ENCODE measurements around the gene RAB1A. TPM values are rescaled to one million over a fixed set of nuclear protein-coding genes. Genes with fewer than 3 reads are reported as not detected.

Gene RAB1A
- total RNA-seq, 1 donor from 2014 or later, result 69.3 TPM

DNA sequence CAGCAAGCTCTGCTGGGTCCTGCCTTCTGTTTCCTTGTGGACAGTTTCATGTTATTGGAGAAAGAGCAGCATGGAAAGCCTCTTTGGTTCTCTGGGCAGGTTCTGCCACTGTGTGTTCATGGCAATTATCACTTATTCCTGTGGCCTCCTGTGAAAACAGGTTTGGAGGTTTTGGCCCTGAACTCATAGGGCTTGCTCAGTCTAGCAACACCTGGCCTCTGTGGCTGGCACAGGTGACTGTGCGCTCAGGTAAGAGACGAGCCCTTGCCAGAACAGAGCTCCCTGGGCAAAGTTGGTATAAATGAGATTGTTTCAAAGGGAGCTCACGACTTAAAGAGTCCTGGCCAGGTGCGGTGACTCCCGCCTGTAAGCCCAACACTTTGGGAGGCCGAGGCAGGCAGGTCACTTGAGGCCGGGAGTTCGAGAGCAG lies 68.0 kb downstream of the RAB1A start:
- DNase-seq (ENCODE audit: low read depth in 2 of 2), result no peak

DNA sequence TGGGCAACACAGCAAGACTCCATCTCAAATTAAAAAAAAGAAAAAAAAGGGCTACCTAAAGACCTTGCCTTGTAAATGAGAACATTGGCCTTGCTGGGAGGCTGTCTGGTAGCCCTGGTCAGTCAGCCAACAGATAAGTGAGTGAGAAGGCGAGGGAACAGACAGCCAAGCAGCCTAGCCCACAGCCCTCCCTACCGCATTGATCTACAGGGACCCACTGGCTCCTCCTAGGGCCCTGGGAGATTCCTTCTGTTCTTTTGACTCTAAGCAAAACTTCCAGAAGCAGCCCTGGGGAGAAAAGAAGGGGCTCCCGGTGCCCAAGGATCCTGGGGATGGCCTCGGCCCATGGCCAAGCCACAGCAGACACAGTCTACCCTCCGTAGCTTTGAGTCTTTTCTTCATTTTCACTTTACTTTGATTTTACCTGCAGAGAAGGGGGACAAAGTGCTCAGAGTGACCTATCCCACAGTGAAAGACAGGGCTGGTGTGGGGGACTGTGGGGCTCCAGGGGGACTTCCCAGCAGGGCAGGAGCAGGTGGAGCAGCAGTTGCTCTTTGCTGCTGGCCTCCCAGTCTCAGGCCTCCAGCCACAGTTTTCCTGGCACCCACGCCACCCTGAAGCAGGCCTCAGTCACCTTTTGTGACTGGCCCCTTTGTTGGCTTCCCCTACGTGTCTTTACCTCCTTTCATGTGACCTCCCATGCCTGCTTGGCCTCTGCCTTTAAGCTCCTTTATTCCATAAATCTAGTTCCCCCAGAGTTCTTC lies 68.6 kb downstream of the RAB1A start:
- DNase-seq (ENCODE audit: low read depth in 2 of 2), result no peak

- DNase-seq (ENCODE audit: low read depth in 2 of 2), result peak; percentile 63 to 92
These were observed 70.8 kb downstream of the RAB1A start for GRCh38 chr2:65059071-65059470.

GRCh38 chr2:65057391-65058052 lies 72.4 kb downstream of the RAB1A start:
- peak; percentile 74 to 94 for DNase-seq (ENCODE audit: low read depth in 2 of 2)

GRCh38 chr2:65057054-65057375 lies 72.9 kb downstream of the RAB1A start:
- peak in 1 of 2 donors; percentile 38 for DNase-seq (ENCODE audit: low read depth in 2 of 2)

DNA sequence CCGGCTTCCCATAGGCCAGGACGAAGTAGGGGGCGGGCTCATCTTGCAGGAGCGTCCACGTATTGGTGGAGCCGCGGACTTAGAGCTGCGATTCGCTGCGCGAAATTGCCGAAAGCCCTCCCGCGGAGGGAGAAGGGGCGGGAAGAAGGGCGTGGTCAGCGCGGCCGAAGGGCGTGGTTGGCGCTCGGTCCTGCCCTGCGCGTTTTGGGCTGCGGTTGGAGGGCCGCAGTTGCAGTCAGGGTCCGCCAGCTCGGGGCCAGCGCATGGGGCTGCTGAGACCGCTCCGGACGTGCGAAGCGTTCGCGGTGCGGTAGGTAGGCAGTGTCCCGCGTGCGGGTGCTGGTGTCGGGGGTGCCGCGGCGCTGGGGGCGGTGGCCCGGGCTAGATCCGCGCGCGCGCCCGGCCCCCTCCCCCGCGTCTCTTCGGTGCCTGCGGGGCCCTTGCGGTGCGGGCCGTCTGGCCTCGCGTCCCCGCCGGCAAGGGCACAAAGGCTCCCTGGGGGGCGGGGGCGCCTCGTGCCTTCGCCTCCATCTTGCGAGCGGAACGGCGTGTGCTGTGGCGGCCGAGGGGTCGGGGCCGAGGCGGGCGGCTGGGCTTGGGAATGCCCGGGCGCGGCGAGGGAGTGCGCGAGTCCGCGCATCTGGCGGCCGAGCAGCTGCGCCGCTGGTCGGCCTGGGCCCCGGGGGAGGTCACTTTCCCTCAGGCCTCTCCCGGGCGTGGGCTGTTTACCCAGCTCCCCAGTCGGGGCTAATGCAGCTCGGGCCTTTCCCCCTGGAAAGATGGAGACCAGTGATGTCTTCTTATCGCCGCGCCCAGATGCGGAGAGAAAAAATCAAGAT lies 73.5 kb downstream of the RAB1A start, which contains the start of gene CEP68:
CEP68 (plus strand) TSS at position 202 of the 839 bp plus-strand sequence. CDS start 13,029 bp downstream, outside the sequence.
- peak; percentile 94 to 98 for DNase-seq (ENCODE audit: low read depth in 2 of 2)

DNA sequence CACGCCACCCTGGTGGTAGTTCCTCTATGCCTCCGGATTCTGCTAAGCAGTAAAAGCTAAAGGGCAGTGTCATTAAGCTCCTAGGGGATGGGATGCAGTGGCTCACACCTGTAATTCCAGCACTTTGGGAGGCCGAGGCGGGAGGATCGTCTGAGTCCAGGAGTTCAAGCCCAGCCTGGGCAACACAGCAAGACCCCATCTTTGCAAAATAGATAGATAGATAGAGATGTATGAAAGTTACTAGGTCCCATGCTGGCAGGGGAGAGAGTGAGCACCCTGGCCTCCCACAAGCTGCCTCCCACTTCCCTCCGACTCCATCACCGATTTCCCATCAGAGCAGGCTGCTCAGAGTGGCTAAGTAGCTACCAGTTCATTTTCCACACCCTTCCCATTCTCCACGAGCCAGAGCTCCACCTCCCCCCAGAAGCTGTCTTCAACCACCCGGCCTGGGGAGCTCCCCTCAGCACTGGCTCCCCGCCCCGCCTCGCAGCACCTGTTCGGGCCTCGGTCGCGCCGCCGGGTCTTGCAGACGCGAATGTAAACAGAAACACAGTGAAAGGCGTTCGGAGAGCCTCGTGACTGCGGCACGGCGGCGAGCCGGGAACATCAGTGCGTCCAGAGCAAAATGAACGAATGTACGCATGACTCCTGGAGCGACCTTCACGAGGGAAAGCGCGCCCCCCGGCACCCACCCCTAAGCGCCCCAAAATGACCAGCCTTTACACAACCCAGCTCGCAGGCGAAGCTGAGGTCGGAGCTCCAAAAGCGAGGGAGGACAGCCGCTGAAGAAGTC lies 74.3 kb downstream of the RAB1A start:
- DNase-seq (ENCODE audit: low read depth in 2 of 2), result no peak

DNA sequence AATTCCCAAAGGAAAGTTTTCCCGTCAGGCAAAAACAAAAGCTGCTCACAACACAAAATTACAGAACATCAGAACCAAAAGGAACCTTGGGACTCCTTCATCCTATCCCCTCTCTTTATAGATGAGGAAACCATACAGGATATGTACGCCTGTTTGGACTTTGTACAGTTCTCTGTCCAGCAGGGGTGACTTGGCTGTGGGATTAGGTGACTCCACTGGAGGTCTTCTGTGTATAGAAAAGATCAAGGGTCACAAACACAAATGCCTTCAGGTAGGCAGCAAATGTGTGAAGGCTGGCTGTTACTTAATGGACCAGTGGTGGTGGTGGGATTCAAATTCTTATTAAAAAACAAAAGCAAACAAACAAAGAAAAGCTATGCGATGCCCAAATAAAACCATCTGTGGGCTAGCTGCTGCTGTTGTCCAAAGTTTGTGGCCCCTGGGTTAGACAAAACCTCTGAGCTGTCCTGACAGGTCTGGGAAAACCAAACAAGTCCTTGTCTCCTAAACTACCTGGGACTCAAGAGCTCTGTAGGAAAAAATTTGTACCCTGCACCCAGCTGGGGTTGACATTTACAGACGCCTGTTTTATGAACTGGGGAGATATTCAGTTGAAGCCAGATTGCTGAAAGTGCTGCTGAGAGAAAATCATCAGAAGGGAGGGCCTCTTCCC lies 75.0 kb downstream of the RAB1A start:
- no peak for DNase-seq (ENCODE audit: low read depth in 2 of 2)

- no peak for DNase-seq (ENCODE audit: low read depth in 2 of 2)
These were observed 76.7 kb downstream of the RAB1A start for GRCh38 chr2:65053199-65053598.

DNA sequence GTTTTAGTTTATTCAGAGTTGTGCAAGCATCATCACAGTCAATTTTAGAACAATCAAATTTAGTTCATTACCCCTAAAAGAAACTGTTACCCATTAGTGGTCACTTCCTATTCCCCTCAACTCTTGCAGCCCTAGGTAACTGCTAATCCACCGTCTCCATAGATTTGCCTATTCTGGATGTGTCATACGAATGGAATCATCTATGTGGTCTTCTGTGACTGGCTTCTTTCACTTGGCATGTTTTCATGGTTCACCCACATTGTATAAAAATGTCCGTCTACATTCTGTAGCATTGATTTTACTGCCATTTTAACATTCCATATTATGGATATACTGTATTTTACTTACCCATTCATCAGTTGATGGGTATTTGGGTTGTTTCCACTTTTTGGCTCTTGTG lies 79.0 kb downstream of the RAB1A start:
- no peak for DNase-seq (ENCODE audit: low read depth in 2 of 2)

DNA sequence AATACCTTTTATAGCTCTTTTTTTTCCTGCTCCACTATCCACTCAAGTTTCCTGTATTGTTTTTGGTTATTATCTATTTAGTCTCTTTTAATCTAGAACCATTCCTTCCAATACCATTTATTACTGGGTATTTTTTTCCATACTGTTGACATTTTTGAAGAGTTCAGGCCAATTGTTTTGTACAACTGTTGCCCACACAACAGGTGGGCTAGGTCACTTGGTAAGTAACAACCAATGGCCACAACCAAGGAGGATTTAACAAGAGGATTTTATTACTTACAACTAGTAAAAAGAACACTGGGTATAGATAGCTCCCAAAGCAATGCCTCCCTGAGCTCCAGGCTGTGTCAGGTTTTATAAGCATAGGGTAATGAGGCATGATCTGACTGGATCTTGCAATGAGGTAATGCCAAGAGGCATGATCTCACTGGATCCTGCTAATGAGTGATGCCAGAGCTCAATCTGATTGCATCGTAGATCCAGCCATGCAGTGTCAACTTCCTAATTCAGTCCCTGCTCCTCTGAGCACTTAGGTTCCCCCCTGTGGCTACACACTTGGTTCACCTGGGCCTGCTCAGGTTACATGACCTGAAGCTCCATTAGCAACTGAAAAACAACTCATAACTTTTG lies 80.8 kb downstream of the RAB1A start:
- DNase-seq (ENCODE audit: low read depth in 2 of 2), result no peak

DNA sequence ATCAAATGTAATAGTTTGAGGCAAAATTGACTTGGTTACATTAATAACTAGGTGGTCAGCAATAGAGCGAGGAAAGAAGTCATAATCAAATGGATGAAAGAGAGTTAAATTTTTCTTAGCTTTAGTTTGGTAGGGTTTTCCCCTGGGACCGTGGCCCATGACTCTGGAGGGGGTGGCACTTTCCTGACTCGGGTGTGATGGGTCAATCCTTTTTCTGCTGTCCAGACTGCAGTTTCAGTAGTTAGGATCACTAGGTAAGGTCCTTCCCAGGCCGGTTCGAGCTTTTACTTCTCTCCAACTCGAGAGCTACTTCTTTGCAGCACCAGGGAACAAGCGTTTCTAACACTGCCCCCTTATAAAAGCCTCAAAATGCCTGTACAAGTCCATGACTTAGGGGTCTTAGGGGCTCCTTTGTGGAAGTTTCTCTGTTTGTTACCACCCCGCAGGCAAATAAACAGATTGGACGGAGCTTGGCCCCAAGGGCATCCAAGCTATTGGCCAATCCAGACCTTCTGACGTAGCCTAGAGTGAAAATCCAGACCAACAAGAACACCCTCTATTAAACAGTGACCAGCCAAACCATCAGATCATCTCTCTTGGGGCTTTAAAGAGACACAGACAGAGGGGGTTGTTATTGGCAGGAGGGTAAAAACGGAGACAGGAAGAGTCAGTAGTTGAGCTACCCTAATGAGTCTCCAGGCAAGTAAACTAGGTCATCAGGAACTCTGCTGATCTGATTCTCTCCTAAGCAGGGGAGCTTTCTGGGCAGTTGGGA lies 83.1 kb downstream of the RAB1A start:
- DNase-seq (ENCODE audit: low read depth in 2 of 2), result no peak

- DNase-seq (ENCODE audit: low read depth in 2 of 2), result no peak
These were observed 84.3 kb downstream of the RAB1A start for GRCh38 chr2:65045651-65046050.

GRCh38 chr2:65044097-65044735 lies 85.7 kb downstream of the RAB1A start:
- no peak for DNase-seq (ENCODE audit: low read depth in 2 of 2)

DNA sequence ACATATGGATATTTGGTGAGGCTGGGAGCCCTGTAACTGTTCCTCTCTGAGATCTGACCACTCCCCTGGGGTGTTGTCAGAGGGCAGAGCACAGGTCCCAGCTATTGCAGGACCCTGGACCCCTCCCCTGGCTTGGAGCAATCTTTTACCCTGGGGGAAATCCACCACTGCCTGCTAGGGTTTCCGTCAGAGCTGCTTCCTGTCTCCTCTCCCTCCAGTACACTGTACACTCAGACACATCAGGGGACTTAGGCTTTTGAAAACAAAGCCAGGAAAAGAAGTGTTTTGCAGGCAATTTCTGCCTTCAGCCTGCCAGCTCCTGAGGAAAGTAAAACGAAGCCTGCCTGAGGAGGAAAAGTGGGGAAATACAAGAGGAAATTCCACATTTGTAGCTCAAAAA lies 86.9 kb downstream of the RAB1A start:
- peak in 1 of 2 donors; percentile 81 for DNase-seq (ENCODE audit: low read depth in 2 of 2)

DNA sequence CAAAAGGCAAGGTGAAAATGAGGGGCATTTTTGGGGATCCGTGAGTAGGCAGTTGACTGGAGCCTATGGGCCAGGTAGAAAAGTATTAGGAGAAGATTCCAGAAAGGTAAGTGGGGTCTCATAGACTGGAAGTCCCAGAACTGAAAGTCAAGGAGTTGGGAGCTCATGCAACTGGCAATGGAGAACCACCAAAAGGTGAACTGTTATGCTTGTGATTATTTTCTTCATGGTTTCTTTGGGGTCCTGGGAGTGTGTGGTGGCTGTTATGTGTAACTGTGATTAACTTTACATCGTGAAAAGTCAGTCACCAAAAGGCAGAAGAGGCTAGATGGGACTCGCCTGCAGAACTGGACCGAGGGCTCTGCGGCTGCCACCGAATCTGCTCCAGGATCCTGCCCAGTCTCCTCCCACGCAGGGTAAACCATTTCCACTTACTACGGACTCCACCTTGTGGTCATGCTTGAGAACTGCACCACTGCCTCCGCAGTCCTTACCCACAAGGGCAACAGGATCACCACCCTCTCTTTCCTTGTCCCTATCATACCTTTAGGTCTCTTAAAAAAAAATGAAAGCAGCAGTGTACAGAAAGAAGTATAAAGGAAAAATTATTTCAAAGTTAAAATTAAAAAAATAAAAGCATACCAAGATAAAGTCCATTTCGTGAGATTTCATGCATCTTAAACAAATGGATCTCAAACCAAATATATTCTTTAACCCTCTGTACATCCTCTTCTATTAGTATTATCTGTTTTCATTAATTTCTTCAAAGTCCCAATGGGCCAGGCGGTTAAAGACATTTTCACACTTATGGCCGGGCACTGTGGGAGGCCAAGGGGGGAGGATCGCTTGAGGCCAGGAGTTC lies 89.3 kb downstream of the RAB1A start:
- peak; percentile 82 to 87 for DNase-seq (ENCODE audit: low read depth in 2 of 2)

- DNase-seq (ENCODE audit: low read depth in 2 of 2), result no peak
These were observed 90.3 kb downstream of the RAB1A start for GRCh38 chr2:65039640-65040039.

DNA sequence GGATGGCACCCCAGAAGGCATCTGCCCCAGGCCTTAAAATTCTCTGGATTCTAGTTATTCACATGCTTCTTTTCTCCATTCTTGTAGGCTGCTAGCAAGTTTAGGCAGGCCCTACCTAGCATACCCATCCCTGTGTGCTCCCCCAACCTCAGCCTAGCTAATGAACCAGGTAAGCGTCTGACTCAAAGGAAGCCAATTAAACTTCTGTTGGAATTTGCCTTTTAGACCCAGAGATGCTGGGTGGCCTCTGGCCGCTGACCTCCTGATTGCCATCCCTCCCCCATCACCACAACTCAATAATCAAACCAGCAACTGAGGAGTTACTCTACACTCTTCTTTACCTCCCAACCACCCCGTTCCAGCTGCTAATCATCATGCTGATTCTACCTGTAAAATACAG lies 92.7 kb downstream of the RAB1A start:
- DNase-seq (ENCODE audit: low read depth in 2 of 2), result no peak

Measured in dermis microvascular lymphatic vessel endothelial cell (primary cell).